Measurements from ENCODE around the gene PZP. TPM values are rescaled to one million over a fixed set of nuclear protein-coding genes. Genes with fewer than 3 reads are reported as not detected.
"Not testable (repeated sequence)": the region's sequence is repeated elsewhere in the genome, so short reads cannot be mapped to it uniquely, and the experiment has no call there.

The PZP gene
- total RNA-seq, 1 donor from 2014 or later: not detected

DNA sequence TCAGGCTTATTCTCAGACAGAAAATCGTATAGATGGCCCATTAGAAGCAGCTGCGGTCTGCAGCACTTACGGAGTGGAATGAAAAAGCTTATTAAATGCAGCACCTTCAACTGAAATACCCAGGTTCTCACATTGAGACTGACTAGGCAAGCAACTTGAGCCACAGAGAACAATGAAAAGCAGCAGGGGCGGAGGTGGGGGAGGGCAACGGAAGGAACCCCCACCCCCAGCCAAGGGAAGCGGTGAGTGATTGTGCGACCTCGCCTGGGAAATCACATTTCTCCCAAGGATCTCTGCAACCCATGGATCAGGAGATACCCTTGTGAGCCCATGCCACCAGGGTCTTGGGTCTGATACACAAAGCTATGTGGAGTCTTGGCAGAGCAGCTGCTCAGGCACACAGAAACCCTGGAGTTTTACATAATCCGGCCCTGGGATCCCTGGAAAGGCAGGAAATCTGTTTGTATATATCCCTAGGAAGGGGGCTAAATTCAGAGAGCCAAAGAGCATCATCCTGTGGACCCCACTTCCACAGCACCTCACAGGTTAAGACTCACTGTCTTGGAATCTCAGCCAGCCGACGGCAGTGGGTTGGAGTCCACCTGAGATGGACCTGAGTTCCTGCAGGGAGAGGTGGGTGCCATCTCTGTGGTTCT lies 38.1 kb downstream of the PZP start:
- intact Hi-C loops (cut with micrococcal nuclease): no loop called here
- Mint-ChIP-seq H3K27me3 (ENCODE audit: low read depth) (no peaks in the 10 kb centered on the region), H3K36me3 (ENCODE audit: low read depth) (no peaks in the 10 kb centered on the region), H3K4me1 (ENCODE audit: low read depth) (no peaks in the 10 kb centered on the region), H3K4me3 (ENCODE audit: low read depth) (no peak overlapping the region), H3K9me3 (no peaks in the 10 kb centered on the region), H3K27ac (no peak overlapping the region)
- no peak for DNase-seq (ENCODE audit: low spot score)

DNA sequence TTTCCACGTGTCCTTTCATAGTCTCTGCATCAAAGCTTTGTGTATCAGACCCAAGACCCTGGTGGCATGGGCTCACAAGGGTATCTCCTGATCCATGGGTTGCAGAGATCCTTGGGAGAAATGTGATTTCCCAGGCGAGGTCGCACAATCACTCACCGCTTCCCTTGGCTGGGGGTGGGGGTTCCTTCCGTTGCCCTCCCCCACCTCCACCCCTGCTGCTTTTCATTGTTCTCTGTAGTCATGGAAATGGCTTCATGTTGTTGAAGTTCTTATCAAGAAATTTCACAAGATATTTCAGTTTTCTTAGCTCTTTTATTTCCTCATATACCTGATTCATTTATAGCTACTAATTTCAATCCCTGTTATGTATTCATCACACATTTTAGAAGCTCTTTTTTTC lies 40.9 kb downstream of the PZP start:
- H3K27ac Mint-ChIP-seq; H3K9me3 Mint-ChIP-seq; H3K36me3 Mint-ChIP-seq (ENCODE audit: low read depth); intact Hi-C loops (cut with micrococcal nuclease); H3K4me3 Mint-ChIP-seq (ENCODE audit: low read depth); H3K27me3 Mint-ChIP-seq (ENCODE audit: low read depth); H3K4me1 Mint-ChIP-seq (ENCODE audit: low read depth); DNase-seq (ENCODE audit: low spot score): not testable (repeated sequence)

DNA sequence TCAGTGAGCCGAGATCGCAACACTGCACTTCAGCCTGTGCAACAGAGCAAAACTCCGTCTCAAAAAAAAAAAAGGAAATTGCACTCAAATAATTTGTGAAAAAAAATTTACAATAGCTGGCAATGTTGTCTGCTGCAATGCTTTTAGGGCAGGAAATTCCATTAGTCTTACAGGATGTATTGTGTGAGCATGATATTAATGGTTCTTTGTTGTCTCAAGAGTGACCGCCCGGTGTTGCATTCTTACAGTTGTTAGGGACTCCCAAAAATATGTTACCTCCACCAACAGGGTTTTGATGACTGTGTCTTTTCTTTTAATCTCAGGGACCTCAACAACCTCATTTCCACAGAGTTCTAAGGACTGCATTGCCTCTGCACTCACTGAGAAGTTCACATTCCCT lies 44.8 kb downstream of the PZP start:
- no peaks in the 10 kb centered on the region for H3K4me1 Mint-ChIP-seq (ENCODE audit: low read depth)
- DNase-seq (ENCODE audit: low spot score): no peak
- no peaks in the 10 kb centered on the region for H3K36me3 Mint-ChIP-seq (ENCODE audit: low read depth)
- H3K4me3 Mint-ChIP-seq (ENCODE audit: low read depth): no peak overlapping the region
- H3K9me3 Mint-ChIP-seq: no peaks in the 10 kb centered on the region
- H3K27ac Mint-ChIP-seq: no peak overlapping the region
- H3K27me3 Mint-ChIP-seq (ENCODE audit: low read depth): no peaks in the 10 kb centered on the region
- intact Hi-C loops (cut with micrococcal nuclease): no loop called here

DNA sequence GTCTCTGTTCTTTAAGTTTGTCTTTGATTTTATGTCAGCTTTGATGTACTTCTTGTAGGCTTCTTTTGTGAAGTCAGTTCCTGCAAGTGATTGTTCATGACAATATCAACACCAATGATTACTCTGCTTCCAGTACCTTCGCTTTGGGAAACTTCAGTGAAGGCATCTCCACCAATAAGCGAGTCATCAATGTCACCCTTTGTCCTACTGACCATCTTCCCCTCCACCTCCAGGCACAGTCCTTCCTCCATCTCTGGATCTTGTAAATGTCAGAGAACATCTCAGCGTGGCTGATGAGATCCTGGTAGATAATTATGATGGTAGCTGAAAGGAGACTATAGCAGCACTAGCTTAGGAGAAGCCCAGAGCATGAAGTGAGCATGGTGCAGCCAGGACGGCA lies 52.1 kb downstream of the PZP start:
- Mint-ChIP-seq H3K36me3 (ENCODE audit: low read depth) (no peaks in the 10 kb centered on the region), H3K4me1 (ENCODE audit: low read depth) (no peaks in the 10 kb centered on the region), H3K9me3 (no peaks in the 10 kb centered on the region), H3K27me3 (ENCODE audit: low read depth) (no peaks in the 10 kb centered on the region), H3K4me3 (ENCODE audit: low read depth) (no peak overlapping the region), H3K27ac (no peak overlapping the region)
- intact Hi-C loops (cut with micrococcal nuclease): no loop called here
- DNase-seq (ENCODE audit: low spot score): no peak

DNA sequence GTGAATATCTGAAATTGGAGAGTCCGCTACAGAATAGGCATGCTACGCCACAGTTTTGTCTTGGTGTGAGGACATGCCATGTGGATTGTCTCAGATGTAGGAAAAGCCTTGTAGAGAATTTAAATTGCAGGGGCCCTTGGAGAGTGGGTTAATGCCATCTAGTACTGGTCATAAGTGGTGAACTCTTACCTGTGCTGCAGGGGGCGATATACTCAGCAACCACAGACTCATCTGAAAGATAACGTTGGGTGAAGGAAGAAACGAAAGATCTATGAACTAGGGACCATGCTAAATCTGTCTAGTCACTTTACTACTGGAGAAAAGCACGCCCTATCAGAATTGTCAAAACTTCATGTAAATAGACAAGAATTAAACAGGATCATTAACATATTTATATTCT lies 58.8 kb downstream of the PZP start:
- Mint-ChIP-seq H3K36me3 (ENCODE audit: low read depth) (no peaks in the 10 kb centered on the region), H3K27ac (no peak overlapping the region), H3K9me3 (peaks cover 17% of the 10 kb centered on the region), H3K4me3 (ENCODE audit: low read depth) (no peak overlapping the region), H3K4me1 (ENCODE audit: low read depth) (peaks cover 2% of the 10 kb centered on the region), H3K27me3 (ENCODE audit: low read depth) (no peaks in the 10 kb centered on the region)
- intact Hi-C loops (cut with micrococcal nuclease): no loop called here
- no peak for DNase-seq (ENCODE audit: low spot score)

DNA sequence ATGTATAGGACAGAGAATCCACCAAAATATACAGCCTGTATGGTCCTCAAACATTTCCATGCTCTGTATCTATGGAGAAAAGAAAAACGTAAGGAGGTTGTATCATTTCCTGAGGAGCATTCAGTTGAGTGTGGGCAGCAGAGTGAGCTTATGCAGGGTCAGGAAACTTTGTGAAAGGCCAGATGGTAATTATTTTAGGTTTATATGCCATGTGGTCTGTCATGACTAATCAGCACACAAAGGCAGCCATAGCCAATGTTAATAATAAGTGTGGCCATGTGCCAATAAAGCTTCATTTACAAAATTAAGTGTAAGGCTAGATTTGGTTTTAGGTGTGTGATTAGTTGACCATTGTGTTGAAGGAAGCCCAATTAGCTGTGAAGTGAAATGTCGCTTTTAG lies 59.3 kb downstream of the PZP start:
- no peak overlapping the region for H3K4me3 Mint-ChIP-seq (ENCODE audit: low read depth)
- no peak for DNase-seq (ENCODE audit: low spot score)
- no peak overlapping the region for H3K27ac Mint-ChIP-seq
- H3K4me1 Mint-ChIP-seq (ENCODE audit: low read depth): peaks cover 2% of the 10 kb centered on the region
- H3K36me3 Mint-ChIP-seq (ENCODE audit: low read depth): no peaks in the 10 kb centered on the region
- intact Hi-C loops (cut with micrococcal nuclease): no loop called here
- peaks cover 22% of the 10 kb centered on the region for H3K9me3 Mint-ChIP-seq
- H3K27me3 Mint-ChIP-seq (ENCODE audit: low read depth): no peaks in the 10 kb centered on the region

DNA sequence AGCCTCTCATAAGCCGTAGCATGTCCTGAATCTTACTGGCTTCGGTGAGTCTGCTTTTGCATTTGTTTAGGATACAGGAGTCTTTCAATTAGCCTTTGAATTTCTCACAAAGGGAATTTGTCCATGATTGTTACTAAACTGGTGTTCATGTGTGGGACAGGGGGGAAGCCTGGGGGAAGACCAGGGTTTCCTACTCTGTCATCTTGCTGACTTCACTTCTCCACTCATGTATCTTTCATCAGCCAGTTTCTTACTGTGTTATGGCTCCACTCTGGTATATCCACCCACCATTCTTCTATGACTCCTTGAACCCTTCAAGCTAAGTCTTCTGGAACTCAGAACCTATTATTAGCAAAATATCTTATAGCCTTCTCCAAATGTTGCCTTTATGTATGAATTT lies 60.7 kb downstream of the PZP start:
- peaks cover 24% of the 10 kb centered on the region for H3K9me3 Mint-ChIP-seq
- intact Hi-C loops (cut with micrococcal nuclease): no loop called here
- peaks cover 2% of the 10 kb centered on the region for H3K4me1 Mint-ChIP-seq (ENCODE audit: low read depth)
- no peak for DNase-seq (ENCODE audit: low spot score)
- H3K4me3 Mint-ChIP-seq (ENCODE audit: low read depth): no peak overlapping the region
- no peaks in the 10 kb centered on the region for H3K27me3 Mint-ChIP-seq (ENCODE audit: low read depth)
- H3K36me3 Mint-ChIP-seq (ENCODE audit: low read depth): no peaks in the 10 kb centered on the region
- no peak overlapping the region for H3K27ac Mint-ChIP-seq

DNA sequence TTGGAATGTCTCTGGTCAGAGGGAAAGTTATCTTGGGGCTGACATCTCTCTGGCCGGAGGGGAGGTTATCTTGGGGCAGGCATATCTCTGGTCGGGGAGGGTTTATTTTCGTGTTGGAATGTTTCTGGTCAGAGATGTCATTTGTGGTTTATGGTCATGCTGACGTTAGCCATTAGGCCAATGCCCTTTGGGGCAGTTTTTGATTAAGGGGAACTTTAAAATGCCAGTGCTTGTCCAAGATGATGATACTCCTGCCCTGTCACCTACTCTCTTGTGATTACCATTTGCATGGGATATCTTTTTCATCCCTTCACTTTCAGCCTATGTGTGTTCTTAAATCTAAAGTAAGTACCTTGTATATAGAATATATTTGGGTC lies 63.5 kb downstream of the PZP start:
- H3K9me3 Mint-ChIP-seq: peaks cover 24% of the 10 kb centered on the region
- intact Hi-C loops (cut with micrococcal nuclease): no loop called here

DNA sequence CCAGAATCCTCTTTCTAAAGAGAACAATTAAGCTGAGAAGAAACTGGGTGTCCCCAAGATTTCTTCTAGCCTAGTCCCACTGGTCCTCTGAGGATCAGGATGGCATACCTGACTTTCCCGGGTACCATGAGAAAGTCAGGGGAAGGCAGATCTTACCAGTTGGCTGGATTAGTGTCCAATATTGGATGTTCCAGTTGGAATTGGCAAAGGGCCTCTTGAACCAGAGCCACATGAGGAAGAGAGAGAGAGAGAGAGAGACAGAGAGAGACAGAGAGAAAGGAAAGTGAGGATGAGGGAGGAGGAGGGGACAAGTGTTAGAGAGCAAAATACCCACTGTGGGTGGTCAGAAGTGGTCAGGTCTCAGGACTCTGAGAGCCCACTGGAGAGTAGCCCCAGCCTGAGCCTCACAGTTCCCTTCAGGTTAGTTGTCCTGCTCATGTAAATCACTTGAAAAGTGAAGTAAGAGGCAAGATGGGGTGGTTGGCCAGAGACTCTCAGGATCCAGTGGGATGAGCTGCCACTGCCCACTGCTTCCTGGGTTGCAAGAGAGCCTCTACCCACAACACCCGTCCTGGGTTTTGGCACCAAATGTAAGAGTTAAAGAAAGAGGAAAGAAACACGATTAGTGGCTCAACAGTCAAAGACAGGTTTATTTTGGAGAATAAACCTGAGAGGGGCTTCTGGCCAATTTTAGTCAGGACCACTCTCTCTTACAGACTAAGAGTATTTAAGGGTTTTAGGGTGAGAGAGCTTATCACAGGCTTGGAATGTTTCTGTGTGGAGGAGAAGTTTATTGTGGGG lies 64.1 kb downstream of the PZP start:
- Mint-ChIP-seq H3K9me3 (peaks cover 24% of the 10 kb centered on the region), H3K36me3 (ENCODE audit: low read depth) (no peaks in the 10 kb centered on the region), H3K4me3 (ENCODE audit: low read depth) (no peak overlapping the region), H3K27ac (no peak overlapping the region), H3K4me1 (ENCODE audit: low read depth) (peaks cover 2% of the 10 kb centered on the region), H3K27me3 (ENCODE audit: low read depth) (no peaks in the 10 kb centered on the region)
- no peak for DNase-seq (ENCODE audit: low spot score)
- intact Hi-C loops (cut with micrococcal nuclease): no loop called here

More for the DNA sequence above, 63.5 kb downstream of the PZP start:
- Mint-ChIP-seq H3K36me3 (ENCODE audit: low read depth) (no peaks in the 10 kb centered on the region), H3K4me3 (ENCODE audit: low read depth) (no peak overlapping the region), H3K27ac (no peak overlapping the region), H3K27me3 (ENCODE audit: low read depth) (no peaks in the 10 kb centered on the region), H3K4me1 (ENCODE audit: low read depth) (peaks cover 2% of the 10 kb centered on the region)
- no peak for DNase-seq (ENCODE audit: low spot score)

DNA sequence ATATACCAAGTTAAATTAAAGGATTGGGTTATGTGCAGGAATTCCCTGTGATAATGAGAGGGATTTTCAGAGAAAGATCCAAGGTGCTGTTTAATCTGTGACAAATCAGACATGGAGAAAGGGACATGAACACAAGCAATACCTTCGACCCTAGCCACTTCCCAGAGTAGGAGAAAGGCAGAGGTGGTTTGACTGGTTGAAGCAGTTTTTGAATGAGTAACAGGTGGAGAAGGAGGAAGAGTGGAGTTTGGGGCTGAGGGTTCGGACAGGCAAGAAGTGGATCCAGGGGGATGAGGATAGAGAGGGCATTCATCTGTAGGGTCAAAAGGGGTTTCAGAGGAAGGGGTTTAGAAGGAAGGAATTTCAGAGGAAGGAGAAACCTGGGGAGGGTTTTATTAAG lies 65.1 kb downstream of the PZP start:
- Mint-ChIP-seq H3K4me1 (ENCODE audit: low read depth) (peaks cover 2% of the 10 kb centered on the region), H3K36me3 (ENCODE audit: low read depth) (no peaks in the 10 kb centered on the region)
- DNase-seq (ENCODE audit: low spot score): no peak

DNA sequence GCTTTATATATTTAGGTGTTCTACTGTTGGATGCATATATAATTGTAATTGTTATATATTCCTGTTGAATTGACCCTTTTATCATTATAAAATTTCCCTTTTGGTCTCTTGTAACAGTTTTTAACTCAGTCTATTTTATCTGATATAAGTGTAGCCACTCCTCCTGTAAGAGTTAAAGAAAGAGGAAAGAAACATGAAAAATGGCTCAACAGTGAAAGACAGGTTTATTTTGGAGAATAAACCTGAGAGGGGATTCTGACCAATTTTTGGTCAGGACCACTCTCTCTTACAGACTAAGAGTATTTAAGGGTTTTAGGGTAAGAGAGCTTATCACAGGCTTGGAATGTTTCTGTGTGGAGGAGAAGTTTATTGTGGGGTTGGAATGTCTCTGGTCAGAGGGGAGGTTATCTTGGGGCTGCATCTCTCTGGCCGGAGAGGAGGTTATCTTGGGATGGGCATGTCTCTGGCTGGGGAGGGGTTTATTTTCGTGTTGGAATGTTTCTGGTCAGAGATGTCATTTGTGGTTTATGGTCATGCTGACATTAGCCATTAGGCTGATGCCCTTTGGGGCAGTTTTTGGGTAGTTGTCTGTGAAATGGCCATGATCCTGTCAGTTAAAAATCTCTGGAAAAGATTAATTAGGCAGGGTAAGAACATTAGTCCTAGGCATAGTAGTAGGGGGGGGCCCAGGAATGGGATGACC lies 68.5 kb downstream of the PZP start:
- H3K36me3 Mint-ChIP-seq (ENCODE audit: low read depth); DNase-seq (ENCODE audit: low spot score); intact Hi-C loops (cut with micrococcal nuclease); H3K4me3 Mint-ChIP-seq (ENCODE audit: low read depth); H3K27ac Mint-ChIP-seq; H3K27me3 Mint-ChIP-seq (ENCODE audit: low read depth); H3K4me1 Mint-ChIP-seq (ENCODE audit: low read depth): not testable (repeated sequence)
- H3K9me3 Mint-ChIP-seq: peaks cover 10% of the 10 kb centered on the region

More for the DNA sequence above, 65.1 kb downstream of the PZP start:
- peaks cover 24% of the 10 kb centered on the region for H3K9me3 Mint-ChIP-seq
- H3K4me3 Mint-ChIP-seq (ENCODE audit: low read depth): no peak overlapping the region
- intact Hi-C loops (cut with micrococcal nuclease): no loop called here
- no peak overlapping the region for H3K27ac Mint-ChIP-seq
- no peaks in the 10 kb centered on the region for H3K27me3 Mint-ChIP-seq (ENCODE audit: low read depth)

DNA sequence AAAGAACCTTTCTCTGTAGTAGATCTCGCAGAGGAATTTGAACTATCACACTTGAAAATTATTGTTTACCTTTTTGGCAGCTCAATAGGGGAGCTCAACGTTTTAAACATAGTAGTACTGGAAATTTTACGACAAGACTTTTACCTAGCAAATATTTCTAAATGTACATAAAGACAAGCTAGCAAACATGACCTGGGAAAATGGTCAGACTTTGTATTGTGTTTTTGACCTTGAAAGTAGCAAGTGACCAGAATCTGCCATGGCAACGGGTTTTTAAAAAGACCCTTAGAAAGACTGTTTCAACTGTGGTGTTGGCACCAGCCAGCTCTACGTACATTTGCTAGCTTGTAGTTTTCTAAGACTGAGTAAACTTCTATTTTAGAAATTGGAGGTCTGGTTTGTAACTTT lies 72.3 kb downstream of the PZP start:
- H3K27ac Mint-ChIP-seq: no peak overlapping the region
- H3K4me1 Mint-ChIP-seq (ENCODE audit: low read depth): no peaks in the 10 kb centered on the region
- H3K9me3 Mint-ChIP-seq: no peaks in the 10 kb centered on the region
- no peaks in the 10 kb centered on the region for H3K36me3 Mint-ChIP-seq (ENCODE audit: low read depth)
- no peaks in the 10 kb centered on the region for H3K27me3 Mint-ChIP-seq (ENCODE audit: low read depth)
- no peak overlapping the region for H3K4me3 Mint-ChIP-seq (ENCODE audit: low read depth)
- intact Hi-C loops (cut with micrococcal nuclease): no loop called here
- no peak for DNase-seq (ENCODE audit: low spot score)

DNA sequence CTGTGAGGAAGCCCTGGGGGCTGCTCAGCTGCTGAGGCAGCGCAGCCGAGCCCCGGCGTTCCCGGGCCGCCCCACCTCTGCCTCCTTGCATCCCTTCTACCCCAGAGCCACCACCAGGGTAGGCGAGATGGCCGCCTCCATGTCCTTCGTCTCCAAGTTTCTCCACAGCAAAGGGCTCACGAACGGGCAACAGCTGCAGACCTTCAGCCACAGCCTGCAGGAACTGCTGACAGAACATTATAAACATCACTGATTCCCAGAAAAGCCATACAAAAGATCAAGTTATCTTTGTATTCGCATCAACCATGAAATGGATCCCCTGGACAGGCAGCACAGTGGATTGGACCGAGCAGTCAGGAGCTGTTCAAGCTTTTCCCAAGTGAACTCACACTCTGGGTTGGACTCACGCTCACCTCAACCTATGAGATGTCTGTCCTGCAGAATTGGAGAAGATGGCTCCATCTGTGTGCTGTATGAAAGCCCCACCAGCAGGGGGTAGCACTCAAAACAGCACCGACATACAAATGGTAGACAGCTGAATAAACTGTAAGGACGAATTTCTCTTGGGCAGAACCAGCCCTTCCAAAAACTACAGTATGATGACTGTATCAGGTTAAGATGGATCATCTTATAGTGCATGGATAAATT lies 73.1 kb downstream of the PZP start:
- intact Hi-C loops (cut with micrococcal nuclease): no loop called here
- Mint-ChIP-seq H3K4me1 (ENCODE audit: low read depth) (no peaks in the 10 kb centered on the region), H3K36me3 (ENCODE audit: low read depth) (no peaks in the 10 kb centered on the region), H3K9me3 (no peaks in the 10 kb centered on the region), H3K4me3 (ENCODE audit: low read depth) (no peak overlapping the region), H3K27me3 (ENCODE audit: low read depth) (no peaks in the 10 kb centered on the region), H3K27ac (no peak overlapping the region)
- DNase-seq (ENCODE audit: low spot score): no peak

Data from activated T-helper 2 cell treated with anti-CD3 and anti-CD28 coated beads, Interferon-gamma antibody, Interleukin-2, Interleukin-4, amounts not matched to agents 10 μg/mL and 5 μg/mL and 100 μg/mL, durations not matched to agents 14 hours and 24 hours and 36 hours (primary cell).